PFSK-1 (cell line): Measurements from ENCODE around the gene SAP130.

Experiments used
- FOXP2 ChIP-seq: optimal IDR thresholded peaks from 2 replicates; pipeline ENCODE3; 2011; ENCODE audit warnings: borderline replicate concordance, control low read depth, inconsistent platforms; ENCODE audit not compliant: insufficient read depth; ENCODE audit errors: extremely low read length, extremely low read depth
- POLR2AphosphoS5 ChIP-seq: IDR thresholded peaks from 2 replicates; pipeline ENCODE4 v1.6.1; 2012; ENCODE audit warnings: low read depth, mild to moderate bottlenecking, control low read depth, low read length, moderate library complexity
- REST ChIP-seq, 2 experiments: IDR thresholded peaks; 2 replicates each; pipeline versions ENCODE4 v1.6.1 to v1.8.0; 2011 to 2012; ENCODE audit warnings: low read depth in 2 of 2, low read length in 2 of 2, control low read depth in 1 of 2, inconsistent platforms in 1 of 2, mild to moderate bottlenecking in 1 of 2, moderate library complexity in 1 of 2; ENCODE audit not compliant: insufficient read depth in 1 of 2
- SIN3A ChIP-seq: IDR thresholded peaks from 2 replicates; pipeline ENCODE4 v1.6.1; 2012; ENCODE audit warnings: mild to moderate bottlenecking, low read length, moderate library complexity, borderline replicate concordance; ENCODE audit not compliant: insufficient read depth
- TAF1 ChIP-seq: IDR thresholded peaks from 2 replicates; pipeline ENCODE4 v1.6.1; 2012; ENCODE audit warnings: low read length, control low read depth, borderline replicate concordance; ENCODE audit not compliant: insufficient read depth

Gene SAP130

DNA sequence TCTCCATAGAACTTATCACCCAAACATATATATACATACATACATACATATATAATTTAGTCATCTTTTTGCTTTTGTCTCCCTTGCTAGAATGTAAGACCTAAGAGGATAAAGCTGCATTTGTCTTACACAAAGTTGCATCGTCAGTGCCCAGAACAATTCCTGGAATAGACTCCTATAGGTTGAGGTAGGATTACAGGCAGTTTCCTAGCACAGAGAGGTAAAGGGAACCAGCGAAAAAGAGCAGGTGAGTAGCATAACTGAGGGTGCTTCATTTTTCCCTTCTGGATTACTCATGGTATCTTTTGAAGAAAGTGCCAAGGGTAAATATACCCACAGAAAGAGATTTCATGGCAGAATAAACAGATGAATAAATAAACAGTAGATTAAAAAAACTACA, 74.0 kb downstream of the SAP130 start:
- TF ChIP-seq REST (IDR thresholded peaks at IDR 0.05; ENCODE audit: insufficient read depth in 1 of 2, low read depth in 2 of 2, low read length in 2 of 2) (no peak), SIN3A (no peak), FOXP2 (no peak), POLR2AphosphoS5 (no peak), TAF1 (no peak)

DNA sequence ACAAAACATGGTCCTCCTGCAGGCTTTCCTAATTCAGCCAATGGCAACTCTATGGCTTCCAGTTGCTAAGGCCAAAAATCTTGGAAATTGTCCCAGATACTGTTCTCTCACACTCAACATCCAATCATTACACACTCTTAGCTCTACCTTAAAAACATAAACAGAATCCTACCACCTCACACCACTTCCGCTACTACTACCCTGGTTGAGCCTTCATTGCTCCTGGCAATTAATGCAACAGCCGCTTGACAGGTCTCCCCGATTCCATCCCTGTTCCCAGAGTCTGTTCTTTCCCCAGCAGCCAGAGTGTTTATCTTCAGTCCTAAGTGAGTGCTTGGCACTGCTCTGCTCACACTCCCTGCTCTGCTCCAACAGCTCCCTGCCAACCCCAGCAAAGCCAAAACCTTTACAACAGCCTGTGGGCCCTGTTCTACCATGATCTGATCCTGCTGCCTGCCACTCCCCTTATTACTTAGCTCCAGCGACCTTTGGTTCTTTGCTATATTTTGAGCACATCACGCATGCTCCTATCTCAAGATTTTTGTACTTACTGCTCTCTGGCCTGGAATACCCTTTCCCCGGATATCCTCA, 74.6 kb downstream of the SAP130 start:
- TF ChIP-seq REST (IDR thresholded peaks at IDR 0.05; ENCODE audit: insufficient read depth in 1 of 2, low read depth in 2 of 2, low read length in 2 of 2) (no peak), SIN3A (no peak), TAF1 (no peak), POLR2AphosphoS5 (no peak), FOXP2 (no peak)

GRCh38 chr2:127951026-127951425, 76.8 kb downstream of the SAP130 start:
- no peak for TF ChIP-seq REST (IDR thresholded peaks at IDR 0.05; ENCODE audit: insufficient read depth in 1 of 2, low read depth in 2 of 2, low read length in 2 of 2)
- TF ChIP-seq TAF1, result no peak
- TF ChIP-seq FOXP2, result no peak

- TF ChIP-seq TAF1 (no peak), POLR2AphosphoS5 (no peak), REST (IDR thresholded peaks at IDR 0.05; ENCODE audit: insufficient read depth in 1 of 2, low read depth in 2 of 2, low read length in 2 of 2) (no peak), SIN3A (no peak), FOXP2 (no peak)
Observed at GRCh38 chr2:127950264-127950663, 77.6 kb downstream of the SAP130 start.

GRCh38 chr2:127945281-127945680, 82.6 kb downstream of the SAP130 start:
- no peak for TF ChIP-seq POLR2AphosphoS5
- TF ChIP-seq REST (IDR thresholded peaks at IDR 0.05; ENCODE audit: insufficient read depth in 1 of 2, low read depth in 2 of 2, low read length in 2 of 2), result no peak
- TF ChIP-seq SIN3A, result no peak
- TF ChIP-seq TAF1, result no peak
- TF ChIP-seq FOXP2, result no peak
